HCT116 (cell line): ENCODE data around the gene KCNC4. TPM values are rescaled to one million over a fixed set of nuclear protein-coding genes. Genes with fewer than 3 reads are reported as not detected.

Experiments
- ATAC-seq: fragments of 200-7000 bp; cut with Tn5 transposase; 2 replicates; pipeline ENCODE4 v1.9.1; 2020; ENCODE audit warnings: mild to moderate bottlenecking, moderate library complexity
- BruUV-seq: library from RNA; stranded (reverse); fragments of 400-500 nt; replicated peaks from 2 replicates; lab custom pipeline; 2021; lab: Mats Ljungman, UMichigan
- CTCF ChIA-PET: fragments of 300-600 bp; sonication (Branson Sonifier 250); formaldehyde crosslinking; loops from one replicate; lab custom pipeline; 2021; ENCODE audit warnings: antibody characterized with exemption; lab: Charles Lee
- POLR2A ChIA-PET: fragments of 300-600, 350-600 bp; sonication (Branson Sonifier 250); formaldehyde crosslinking; loops from one replicate; lab custom pipeline; 2021; ENCODE audit warnings: antibody characterized with exemption; lab: Charles Lee
- RAD21 ChIA-PET, 2 experiments: fragments of 300-600 bp; sonication (Branson Sonifier 250); formaldehyde crosslinking; loops; one replicate each; lab custom pipeline; 2023; ENCODE audit warnings: low total read pairs in 2 of 2; ENCODE audit not compliant: uncharacterized antibody in 2 of 2, unreplicated experiment in 2 of 2, low non-redundant PET in 1 of 2; lab: Charles Lee
- DNase-seq: peaks from one replicate; pipeline ENCODE4 v3.0.0-alpha.2; 2010; ENCODE audit warnings: low read depth, low spot score
- H2AFZ ChIP-seq: fragments of 200-600 bp; shearing (Covaris generic), sonication (generic); 2 replicates; pipeline ENCODE4 v1.6.1; 2017; ENCODE audit warnings: low read depth, mixed run types, mixed read lengths, antibody characterized with exemption, low read length; ENCODE audit not compliant: poor library complexity, severe bottlenecking
- H3K27ac ChIP-seq: 2 replicates; pipeline ENCODE4 v1.5.1; 2012; ENCODE audit warnings: low read depth, low read length
- H3K27me3 ChIP-seq: fragments of 200-600 bp; sonication (generic); 2 replicates; pipeline ENCODE4 v1.6.1; 2016; ENCODE audit warnings: mixed run types, low read length, mixed read lengths; ENCODE audit not compliant: insufficient read depth
- H3K36me3 ChIP-seq, 2 experiments: fragments of 200-500 bp in 1 of 2; fragments of 200-600 bp in 1 of 2; sonication (Bioruptor generic) in 1 of 2; sonication (generic) in 1 of 2; 2 replicates each; pipeline versions ENCODE4 v1.5.1 to v1.6.1; 2014 to 2016; ENCODE audit warnings: low read length in 2 of 2, inconsistent platforms in 1 of 2, mixed read lengths in 1 of 2, mixed run types in 1 of 2; ENCODE audit not compliant: insufficient read depth in 2 of 2, control insufficient read depth in 1 of 2
- H3K4me1 ChIP-seq, 2 experiments: fragments of 200-600 bp in 1 of 2; sonication (generic) in 1 of 2; 2 replicates each; pipeline versions ENCODE4 v1.5.1 to v1.6.1; 2012 to 2017; ENCODE audit warnings: low read length in 2 of 2, inconsistent platforms in 1 of 2, mild to moderate bottlenecking in 1 of 2, mixed read lengths in 1 of 2, mixed run types in 1 of 2, moderate library complexity in 1 of 2; ENCODE audit not compliant: insufficient read depth in 2 of 2, control insufficient read depth in 1 of 2
- H3K4me2 ChIP-seq: fragments of 200-600 bp; sonication (generic); 2 replicates; pipeline ENCODE4 v1.6.1; 2017; ENCODE audit warnings: mixed run types, low read length, mixed read lengths
- H3K4me3 ChIP-seq, 2 experiments: fragments of 200-600 bp in 1 of 2; sonication (generic) in 1 of 2; replicated peaks in 1 of 2; 2 replicates each; pipeline ENCODE4 v1.5.1; 2011 to 2016; ENCODE audit warnings: low read length in 2 of 2, control low read depth in 1 of 2, low read depth in 1 of 2, mild to moderate bottlenecking in 1 of 2, mixed read lengths in 1 of 2, mixed run types in 1 of 2
- H3K79me2 ChIP-seq: fragments of 200-600 bp; sonication (generic); 2 replicates; pipeline ENCODE4 v1.6.1; 2017; ENCODE audit warnings: mild to moderate bottlenecking, mixed run types, low read length, moderate library complexity, mixed read lengths; ENCODE audit not compliant: insufficient read depth
- H3K9ac ChIP-seq: fragments of 200-600 bp; sonication (generic); 2 replicates; pipeline ENCODE4 v1.6.1; 2016; ENCODE audit warnings: low read length, mixed read lengths
- H3K9me2 ChIP-seq: fragments of 200-600 bp; sonication (generic), shearing (Covaris generic); 2 replicates; pipeline ENCODE4 v1.6.1; 2017; ENCODE audit warnings: mixed run types, mild to moderate bottlenecking, moderate library complexity; ENCODE audit not compliant: insufficient read depth
- H3K9me3 ChIP-seq, 2 experiments: fragments of 200-500 bp in 1 of 2; fragments of 200-600 bp in 1 of 2; sonication (Bioruptor generic) in 1 of 2; sonication (generic) in 1 of 2; 2 replicates each; pipeline ENCODE4 v1.6.1; 2014 to 2017; ENCODE audit warnings: low read length in 2 of 2, mixed read lengths in 2 of 2, inconsistent platforms in 1 of 2, low read depth in 1 of 2, mild to moderate bottlenecking in 1 of 2, mixed run types in 1 of 2, moderate library complexity in 1 of 2; ENCODE audit not compliant: control insufficient read depth in 1 of 2, insufficient read depth in 1 of 2
- H4K20me1 ChIP-seq: fragments of 200-600 bp; sonication (generic), shearing (Covaris generic); 2 replicates; pipeline ENCODE4 v1.6.1; 2017; ENCODE audit warnings: mixed run types, mild to moderate bottlenecking, moderate library complexity; ENCODE audit not compliant: insufficient read depth
- CEBPB ChIP-seq: IDR thresholded peaks from 2 replicates; pipeline ENCODE4 v1.6.1; 2012; ENCODE audit warnings: low read depth
- CTCF ChIP-seq, 3 experiments: fragments of 200-600 bp in 1 of 3; sonication (generic) in 1 of 3; IDR thresholded peaks in 2 of 3; conservative IDR thresholded peaks in 1 of 3; 2 replicates each; pipeline ENCODE4 v1.5.1; 2012 to 2017; ENCODE audit warnings: low read depth in 2 of 3, low read length in 2 of 3, antibody characterized with exemption in 1 of 3, borderline replicate concordance in 1 of 3, control low read depth in 1 of 3, mild to moderate bottlenecking in 1 of 3, mixed read lengths in 1 of 3, mixed run types in 1 of 3, moderate library complexity in 1 of 3; ENCODE audit not compliant: insufficient read depth in 1 of 3
- EGR1 ChIP-seq: IDR thresholded peaks from 2 replicates; pipeline ENCODE4 v1.6.1; 2012; ENCODE audit warnings: low read depth
- JUND ChIP-seq: IDR thresholded peaks from 2 replicates; pipeline ENCODE4 v1.6.1; 2012
- MAX ChIP-seq: IDR thresholded peaks from 2 replicates; pipeline ENCODE4 v1.6.1; 2012
- POLR2A ChIP-seq: IDR thresholded peaks from 2 replicates; pipeline ENCODE4 v1.7.0; 2011; ENCODE audit warnings: borderline replicate concordance; ENCODE audit not compliant: insufficient read depth, insufficient read length; ENCODE audit errors: extremely low read depth
- POLR2AphosphoS5 ChIP-seq: IDR thresholded peaks from 2 replicates; pipeline ENCODE4 v1.6.1; 2011; ENCODE audit warnings: mild to moderate bottlenecking, low read depth, low read length, moderate library complexity
- TCF7L2 ChIP-seq: IDR thresholded peaks from 2 replicates; pipeline ENCODE4 v1.7.0; 2011; ENCODE audit warnings: borderline replicate concordance, inconsistent platforms; ENCODE audit not compliant: insufficient read depth, insufficient read length; ENCODE audit errors: extremely low read depth
- ZBTB33 ChIP-seq: IDR thresholded peaks from 2 replicates; pipeline ENCODE4 v1.6.1; 2011; ENCODE audit warnings: mild to moderate bottlenecking, low read length, moderate library complexity; ENCODE audit not compliant: insufficient replicate concordance; ENCODE audit errors: extremely low read depth
- ZFX ChIP-seq: fragments of 450-650 bp; IDR thresholded peaks from 2 replicates; pipeline ENCODE4 v1.6.1; 2017
- ZNF274 ChIP-seq: fragments of 200-500 bp; sonication (Bioruptor generic); IDR thresholded peaks from 2 replicates; pipeline ENCODE4 v1.6.1; 2014; ENCODE audit warnings: mild to moderate bottlenecking, low read depth, low read length, inconsistent platforms
- intact Hi-C: fragments of 100-400 bp; cut with micrococcal nuclease; formaldehyde crosslinking; loops from 2 replicates; pipeline ENCODE4 v1.10.0; 2022
- total RNA-seq: library from RNA; stranded (reverse); gene quantifications from one replicate; pipeline ENCODE4 v1.2.1, GENCODE V29; 2021; ENCODE audit not compliant: unreplicated experiment
- TF ChIP-seq, protein P1 (sequence below): IDR thresholded peaks from 2 replicates; pipeline ENCODE4 v1.6.1; 2012

Gene KCNC4
- total RNA-seq, 1 experiment from 2014 or later: 13.0 TPM

GRCh38 chr1:110239441-110240430, 29.6 kb downstream of the KCNC4 start (continued):
- TF ChIP-seq TCF7L2 (no peak), EGR1 (no peak), MAX (no peak), CTCF (IDR thresholded peaks at IDR 0.05 in 2 of 3, conservative IDR thresholded peaks at IDR 0.05 in 1 of 3; ENCODE audit: borderline replicate concordance in 1 of 3, insufficient read depth in 1 of 3, low read depth in 2 of 3, low read length in 2 of 3) (no peak)
- TF ChIP-seq, protein P1, sequence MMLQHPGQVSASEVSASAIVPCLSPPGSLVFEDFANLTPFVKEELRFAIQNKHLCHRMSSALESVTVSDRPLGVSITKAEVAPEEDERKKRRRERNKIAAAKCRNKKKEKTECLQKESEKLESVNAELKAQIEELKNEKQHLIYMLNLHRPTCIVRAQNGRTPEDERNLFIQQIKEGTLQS: no peak

DNA sequence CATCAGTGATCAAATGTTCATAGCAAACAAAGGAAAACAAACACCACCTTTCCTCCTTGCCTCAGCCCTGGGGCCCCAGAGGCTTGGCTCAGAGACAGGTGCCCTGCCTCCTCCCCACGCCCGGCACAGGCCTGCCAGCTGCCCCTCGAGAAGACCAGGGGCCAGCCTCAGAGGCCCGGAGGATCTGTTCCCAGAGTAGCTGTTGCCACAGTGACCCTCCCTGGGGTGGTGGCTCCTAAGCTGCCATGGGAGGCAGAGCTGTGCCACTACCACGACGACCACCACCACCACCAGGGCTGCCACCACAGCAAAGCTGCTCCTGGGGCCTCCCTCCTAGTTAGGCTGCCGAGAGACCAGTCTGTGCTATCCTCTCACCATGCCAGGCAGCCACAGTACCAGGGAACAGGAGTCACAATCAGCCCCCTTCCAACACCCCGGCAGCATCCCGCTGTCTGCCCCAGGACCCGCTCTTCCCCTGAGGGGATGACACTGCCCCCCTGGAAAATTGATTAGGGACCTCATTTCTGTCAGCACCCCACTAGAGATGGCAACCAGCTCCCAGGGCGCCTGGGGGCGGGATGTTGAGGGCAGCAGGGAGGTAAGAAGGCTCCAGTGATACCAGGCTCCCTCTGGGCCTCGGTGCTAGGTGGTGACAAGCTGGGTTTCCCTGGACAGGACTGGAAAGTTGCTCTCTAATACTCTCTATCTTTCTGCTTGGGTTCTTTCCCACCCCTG, 30.5 kb downstream of the KCNC4 start:
- no TSS peak for BruUV-seq
- intact Hi-C loops: no loop called here
- ChIA-PET RAD21 (no interaction called here), CTCF (no interaction called here), POLR2A (no interaction called here)
- Histone ChIP-seq H3K79me2 (no peaks in the 10 kb centered on the region), H3K27ac (no peak overlapping the region), H3K4me3 (no peak overlapping the region), H3K9me3 (no peaks in the 10 kb centered on the region), H3K9me2 (no peaks in the 10 kb centered on the region), H3K36me3 (no peaks in the 10 kb centered on the region; a peak in 1 of 4 replicates), H3K4me1 (peaks cover 5 to 11% of the 10 kb centered on the region in 2 experiments; a peak in 3 of 4 replicates), H3K27me3 (no peaks in the 10 kb centered on the region), H4K20me1 (no peaks in the 10 kb centered on the region), H3K9ac (no peak overlapping the region), H3K4me2 (no peak overlapping the region), H2AFZ (no peak overlapping the region)
- ATAC-seq (no peak), DNase-seq (no peak)
- no peak for TF ChIP-seq ZFX
- TF ChIP-seq, protein P1: no peak
- TF ChIP-seq JUND: no peak
- no peak for TF ChIP-seq CEBPB
- TF ChIP-seq POLR2A: no peak
- no peak for TF ChIP-seq TCF7L2
- TF ChIP-seq MAX: no peak
- TF ChIP-seq POLR2AphosphoS5: no peak
- TF ChIP-seq EGR1: no peak
- TF ChIP-seq ZBTB33: no peak
- TF ChIP-seq CTCF (IDR thresholded peaks at IDR 0.05 in 2 of 3, conservative IDR thresholded peaks at IDR 0.05 in 1 of 3; ENCODE audit: borderline replicate concordance in 1 of 3, insufficient read depth in 1 of 3, low read depth in 2 of 3, low read length in 2 of 3): no peak
- no peak for TF ChIP-seq ZNF274
